Right ventricle myocardium superior (tissue), 1 donor: Measurements from ENCODE around the gene AACS. TPM values are rescaled to one million over a fixed set of nuclear protein-coding genes. Genes with fewer than 3 reads are reported as not detected.
"Not testable (repeated sequence)": the region's sequence is repeated elsewhere in the genome, so short reads cannot be mapped to it uniquely, and the experiment has no call there.

Experiments used
- ATAC-seq: fragments of 200-7000 bp; cut with Tn5 transposase; one replicate; pipeline ENCODE4 v1.9.1; 2020; ENCODE audit warnings: mild to moderate bottlenecking; ENCODE audit not compliant: poor library complexity
- DNase-seq: peaks from one replicate; pipeline ENCODE4 v3.0.0-alpha.2; 2020
- intact Hi-C: fragments of 100-400 bp; cut with DNase I; formaldehyde crosslinking; loops from one replicate; pipeline ENCODE4 v1.11.2; 2022
- total RNA-seq: library from RNA; stranded (reverse); fragmentation: NEBNext Ultra II Directional; extraction: Animal tissue kit (Norgen Biotek cat#: 25700); gene quantifications from one replicate; pipeline ENCODE4 v1.2.1, GENCODE V29; 2021
- donor health status: DM: no; HTN: yes; CAD: no; lungs with severe emphysema.

The AACS gene
- total RNA-seq, 1 donor from 2014 or later = 11.3 TPM

GRCh38 chr12:125081427-125081826 is 16.2 kb downstream of the AACS start:
- no peak for ATAC-seq
- no peak for DNase-seq
- intact Hi-C loops = no loop called here

- intact Hi-C loops = no loop called here
- DNase-seq (no peak), ATAC-seq (no peak)
These were observed 17.8 kb downstream of the AACS start for GRCh38 chr12:125083072-125083471.

DNA sequence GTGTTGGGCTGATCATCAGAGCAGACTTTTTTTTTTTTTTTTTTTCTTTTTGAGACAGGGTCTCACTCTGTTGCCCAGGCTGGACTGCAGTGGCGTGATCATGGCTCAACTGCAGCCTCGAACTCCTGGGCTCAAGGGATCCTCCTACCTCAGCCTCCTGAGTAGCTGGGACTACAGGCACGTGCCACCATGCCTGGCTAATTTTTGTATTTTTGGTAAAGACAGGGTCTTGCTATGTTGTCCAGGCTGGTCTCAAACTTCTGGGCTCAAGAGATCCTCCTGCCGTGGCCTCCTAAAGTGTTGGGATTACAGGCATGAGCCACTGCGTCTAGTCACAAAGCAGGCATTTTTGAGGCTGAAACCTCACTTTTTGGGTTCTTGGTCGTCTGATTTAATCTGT is 23.0 kb downstream of the AACS start:
- ATAC-seq, DNase-seq, intact Hi-C loops: not testable (repeated sequence)

- DNase-seq = no peak
- ATAC-seq = no peak
- intact Hi-C loops = no loop called here
These were observed 23.8 kb downstream of the AACS start for GRCh38 chr12:125089083-125089482.

DNA sequence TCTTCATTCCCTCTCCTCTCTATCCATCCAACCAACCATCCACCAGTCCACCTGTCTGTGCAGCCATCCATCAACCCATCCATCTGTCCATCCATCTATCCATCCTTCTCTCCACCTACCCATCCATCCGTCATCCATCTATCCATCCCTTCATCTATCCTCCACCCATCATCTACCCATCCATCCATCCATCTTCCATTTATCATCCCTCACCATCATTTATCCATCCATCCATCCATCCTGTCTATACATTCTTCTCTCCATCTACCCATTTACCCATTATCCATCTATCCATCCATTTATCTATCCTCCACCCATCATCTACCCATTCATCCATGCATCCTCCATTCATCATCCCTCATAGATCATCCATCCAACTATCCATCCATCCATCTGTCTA is 24.4 kb downstream of the AACS start:
- intact Hi-C loops = loop anchor here (10.0 kb wide), 1 partner anchor 95 kb away; the partner anchor contains the start of gene TMEM132B
- DNase-seq (no peak), ATAC-seq (no peak)

DNA sequence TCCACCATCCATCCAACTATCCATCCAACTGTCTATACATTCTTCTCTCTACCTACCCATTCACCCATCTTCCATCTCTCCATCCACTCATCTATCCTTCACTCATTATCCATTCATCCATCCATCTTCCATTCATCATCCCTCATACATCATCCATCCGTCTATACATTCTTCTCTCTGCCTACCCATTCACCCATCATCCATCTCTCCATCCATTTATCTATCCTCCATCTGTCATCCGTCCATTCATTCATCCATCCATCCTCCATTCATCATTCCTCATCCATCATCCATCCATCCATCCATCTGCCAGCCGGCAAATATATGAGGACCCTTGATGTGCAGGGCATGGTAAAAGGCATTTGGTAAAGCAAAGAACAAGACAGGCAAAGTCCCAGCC is 25.2 kb downstream of the AACS start:
- ATAC-seq (no peak), DNase-seq (no peak)
- intact Hi-C loops = loop anchor here (10.0 kb wide), 1 partner anchor 94 kb away; the partner anchor contains the start of gene TMEM132B

GRCh38 chr12:125091401-125091800 is 26.2 kb downstream of the AACS start:
- ATAC-seq (no peak), DNase-seq (no peak)
- intact Hi-C loops = loop anchor here (10.0 kb wide), 1 partner anchor 93 kb away; the partner anchor contains the start of gene TMEM132B

DNA sequence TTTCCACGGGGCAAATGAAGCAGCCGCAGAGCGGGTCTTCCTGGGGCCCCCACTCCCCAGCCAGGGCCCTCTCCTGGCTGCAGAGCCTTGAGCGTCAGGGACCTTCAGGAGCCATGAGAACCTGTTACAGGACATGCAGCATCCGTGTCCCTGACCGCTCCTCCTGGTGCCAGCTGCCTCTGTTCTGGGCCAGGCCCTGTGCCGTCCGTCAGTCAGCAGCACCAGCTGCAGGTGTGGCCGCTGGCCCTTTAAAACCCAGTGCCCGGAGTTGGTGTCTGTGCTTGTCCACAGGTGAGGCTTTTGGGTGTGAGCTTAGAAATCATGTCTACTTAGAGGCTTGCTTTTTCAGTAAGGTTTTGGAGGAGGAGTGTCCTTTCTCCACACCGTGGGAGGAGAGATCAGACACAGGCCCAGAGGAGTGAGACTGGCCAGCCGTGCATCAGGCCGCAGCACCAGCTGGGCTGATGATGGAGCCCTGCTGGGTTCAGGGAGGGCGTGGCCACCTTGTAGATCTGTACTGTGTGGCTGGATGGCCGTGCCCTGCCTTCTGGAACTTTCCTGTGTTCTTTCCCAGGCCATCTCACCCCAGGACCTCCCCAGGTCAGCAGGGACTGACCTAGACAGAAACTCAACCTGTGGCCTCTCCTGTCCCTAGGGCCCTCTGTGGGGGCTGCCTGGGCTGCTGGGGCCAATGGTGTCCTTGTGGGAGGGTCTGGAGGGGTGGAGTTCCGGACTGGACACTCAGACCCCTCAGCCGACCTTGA is 27.1 kb downstream of the AACS start:
- intact Hi-C loops = loop anchor here (10.0 kb wide), 1 partner anchor 93 kb away; the partner anchor contains the start of gene TMEM132B
- ATAC-seq = peak; percentile 51
- DNase-seq = no peak

DNA sequence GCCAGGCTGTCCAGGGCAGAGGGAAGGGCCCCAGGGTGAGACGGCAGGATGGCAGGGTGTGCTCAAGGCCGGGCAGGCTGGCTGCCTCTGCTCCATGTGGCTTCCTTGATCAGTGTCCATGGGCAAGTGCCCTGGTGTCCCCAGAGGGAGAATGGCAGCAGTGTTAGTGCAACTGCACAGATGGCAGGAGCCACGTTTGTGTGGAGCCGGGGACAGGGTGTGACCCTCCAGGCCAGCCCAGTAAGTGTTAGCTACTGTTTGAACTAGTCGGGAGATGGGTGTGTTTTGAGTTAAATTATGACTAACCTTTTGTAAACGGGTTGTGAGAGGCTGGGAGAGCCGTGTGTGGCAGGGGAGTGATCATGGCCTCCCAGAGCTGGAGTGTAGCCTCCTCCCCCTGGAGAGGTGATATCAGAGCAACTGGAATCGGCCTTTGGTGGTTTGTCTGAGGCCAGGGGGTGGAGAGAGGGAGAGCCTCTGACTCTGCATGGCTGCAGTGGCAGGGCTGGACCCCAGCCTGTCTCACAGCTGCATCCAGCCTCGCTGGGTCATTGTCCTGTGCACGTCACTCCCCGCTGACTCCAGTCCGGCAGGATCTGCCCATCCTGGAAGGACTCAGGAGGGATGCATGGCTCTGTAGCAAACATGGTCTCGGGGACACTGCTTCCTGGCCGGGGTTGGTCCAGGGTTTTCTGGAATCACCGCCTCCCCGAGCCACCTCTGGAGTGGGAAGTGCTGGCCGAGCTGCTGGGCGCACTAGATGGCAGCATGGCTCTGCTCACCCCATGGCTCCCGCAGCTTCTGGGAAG is 27.8 kb downstream of the AACS start:
- DNase-seq (peak; percentile 67), ATAC-seq (peak; percentile 85)
- intact Hi-C loops = loop anchor here (10.0 kb wide), 1 partner anchor 92 kb away; the partner anchor contains the start of gene TMEM132B

- intact Hi-C loops = loop anchor here (10.0 kb wide), 1 partner anchor 91 kb away; the partner anchor contains the start of gene TMEM132B
- DNase-seq = no peak
- ATAC-seq = no peak
These were observed 28.6 kb downstream of the AACS start for GRCh38 chr12:125093681-125094330.

- intact Hi-C loops = loop anchor here (10.0 kb wide), 1 partner anchor 88 kb away; the partner anchor contains the start of gene TMEM132B
- no peak for ATAC-seq
- no peak for DNase-seq
These were observed 31.7 kb downstream of the AACS start for GRCh38 chr12:125096894-125097293.

DNA sequence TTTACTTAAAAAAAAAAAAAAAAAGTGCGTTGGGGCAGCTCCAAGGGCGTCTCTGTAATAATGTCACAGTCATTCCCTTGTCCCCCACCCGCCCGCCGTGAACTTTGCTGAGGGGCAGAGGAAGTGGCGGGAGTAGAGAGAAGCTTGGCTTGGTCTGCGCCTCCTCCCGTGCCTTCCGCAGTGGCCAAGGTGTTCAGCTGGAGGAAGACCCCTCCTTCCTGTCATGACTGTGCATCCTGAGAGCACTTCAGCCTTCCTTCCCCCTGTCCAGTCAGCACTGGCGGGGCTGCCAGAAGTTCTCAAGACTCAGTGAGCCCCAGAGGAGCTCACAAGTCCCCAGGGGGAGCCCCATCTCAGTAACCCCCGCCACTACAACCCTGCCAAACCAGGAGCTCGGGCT is 32.2 kb downstream of the AACS start:
- DNase-seq (no peak), ATAC-seq (no peak)
- intact Hi-C loops = loop anchor here (10.0 kb wide), 1 partner anchor 87 kb away; the partner anchor contains the start of gene TMEM132B

DNA sequence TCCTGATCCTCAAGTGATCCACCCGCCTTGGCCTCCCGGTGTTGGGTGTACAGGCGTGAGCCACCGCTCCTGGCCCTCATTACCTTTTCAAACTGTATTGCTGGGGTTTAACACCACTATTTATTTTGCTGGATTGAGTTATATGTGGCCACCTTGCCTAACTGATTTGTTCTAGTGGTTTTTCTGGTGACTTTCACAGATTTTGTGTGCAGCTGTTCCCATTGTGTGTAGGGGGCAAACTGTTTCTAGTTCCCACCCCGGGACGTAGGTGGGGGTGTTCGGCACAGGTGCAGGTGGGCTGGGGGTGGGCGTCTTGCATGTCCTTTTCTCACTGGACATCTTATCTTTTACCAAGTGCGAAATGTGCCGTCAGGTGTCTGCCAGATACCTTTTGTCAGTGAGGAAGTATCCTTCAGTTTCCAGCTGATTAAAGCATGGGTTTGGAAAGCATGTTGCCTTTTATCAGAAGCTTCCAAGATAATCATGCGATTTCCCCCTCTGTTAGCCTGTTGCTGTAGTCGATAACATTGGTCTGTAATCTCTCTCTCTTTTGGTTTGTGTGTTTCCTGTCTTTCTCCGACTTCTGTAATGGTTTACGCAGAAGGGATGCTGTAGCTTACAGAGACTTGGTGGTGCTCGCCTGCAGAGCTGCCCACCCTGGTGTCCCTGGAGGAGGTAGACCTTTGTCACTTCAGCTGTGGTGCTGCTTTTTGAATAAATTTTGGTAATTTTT is 33.6 kb downstream of the AACS start:
- intact Hi-C loops = loop anchor here (10.0 kb wide), 1 partner anchor 86 kb away; the partner anchor contains the start of gene TMEM132B
- ATAC-seq (no peak), DNase-seq (no peak)

DNA sequence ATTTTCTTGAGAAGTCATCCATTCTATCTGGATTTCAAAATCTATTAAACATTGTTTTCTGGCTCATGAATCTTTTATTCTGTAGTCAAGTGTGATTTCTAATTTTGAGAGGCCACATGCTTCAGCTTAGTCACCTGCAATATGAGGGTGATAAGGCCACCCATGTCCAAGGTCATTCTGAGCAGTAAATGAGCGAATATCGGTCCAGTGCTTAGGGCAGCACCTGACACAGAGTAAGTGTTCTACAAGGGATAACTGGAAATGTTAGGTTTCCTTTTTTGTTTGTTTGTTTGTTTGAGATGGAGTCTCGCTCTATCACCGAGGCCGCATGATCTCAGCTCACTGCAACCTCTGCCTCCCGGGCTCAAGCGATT is 34.2 kb downstream of the AACS start:
- DNase-seq (no peak), ATAC-seq (no peak)
- intact Hi-C loops = loop anchor here (10.0 kb wide), 1 partner anchor 85 kb away; the partner anchor contains the start of gene TMEM132B

- intact Hi-C loops = no loop called here
- no peak for ATAC-seq
- DNase-seq = no peak
These were observed 35.6 kb downstream of the AACS start for GRCh38 chr12:125100551-125101434.

GRCh38 chr12:125104982-125105381 is 39.7 kb downstream of the AACS start:
- intact Hi-C loops = no loop called here
- no peak for DNase-seq

DNA sequence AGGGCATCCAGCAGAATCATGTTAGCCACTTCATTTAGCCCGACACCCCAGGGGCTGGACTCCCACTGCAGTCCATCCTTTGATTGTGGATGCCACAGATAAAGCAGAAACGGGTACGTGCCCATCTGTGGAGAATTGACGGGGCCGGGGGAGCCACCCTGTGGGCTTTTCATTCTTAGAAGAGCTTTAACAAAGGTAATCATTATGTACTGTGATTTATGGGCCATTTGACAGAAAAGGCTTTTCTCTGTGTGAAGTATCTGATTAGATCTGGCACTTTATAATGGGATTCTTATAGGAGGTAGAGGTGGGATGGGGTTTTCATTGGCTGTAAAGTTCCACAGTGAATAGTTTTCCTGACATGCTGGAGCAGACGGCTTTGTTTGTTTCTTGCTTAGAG is 40.4 kb downstream of the AACS start:
- no peak for ATAC-seq
- no peak for DNase-seq
- intact Hi-C loops = no loop called here

More at GRCh38 chr12:125104982-125105381, 39.7 kb downstream of the AACS start:
- ATAC-seq = no peak
